ENCODE results near the gene NDUFS8.

The NDUFS8 gene

GRCh38 chr11:68047437-68048290 lies 17.2 kb downstream of the NDUFS8 start:
- Mint-ChIP-seq H3K27ac (no peak overlapping the region), H3K9me3 (no peaks in the 10 kb centered on the region), H3K36me3 (ENCODE audit: low read depth) (no peaks in the 10 kb centered on the region), H3K4me3 (no peak overlapping the region), H3K27me3 (ENCODE audit: low read depth, poor library complexity) (no peaks in the 10 kb centered on the region), H3K4me1 (peaks cover 17% of the 10 kb centered on the region)
- no peak for DNase-seq
- TF ChIP-seq CTCF (IDR thresholded peaks at IDR 0.05) = no peak

DNA sequence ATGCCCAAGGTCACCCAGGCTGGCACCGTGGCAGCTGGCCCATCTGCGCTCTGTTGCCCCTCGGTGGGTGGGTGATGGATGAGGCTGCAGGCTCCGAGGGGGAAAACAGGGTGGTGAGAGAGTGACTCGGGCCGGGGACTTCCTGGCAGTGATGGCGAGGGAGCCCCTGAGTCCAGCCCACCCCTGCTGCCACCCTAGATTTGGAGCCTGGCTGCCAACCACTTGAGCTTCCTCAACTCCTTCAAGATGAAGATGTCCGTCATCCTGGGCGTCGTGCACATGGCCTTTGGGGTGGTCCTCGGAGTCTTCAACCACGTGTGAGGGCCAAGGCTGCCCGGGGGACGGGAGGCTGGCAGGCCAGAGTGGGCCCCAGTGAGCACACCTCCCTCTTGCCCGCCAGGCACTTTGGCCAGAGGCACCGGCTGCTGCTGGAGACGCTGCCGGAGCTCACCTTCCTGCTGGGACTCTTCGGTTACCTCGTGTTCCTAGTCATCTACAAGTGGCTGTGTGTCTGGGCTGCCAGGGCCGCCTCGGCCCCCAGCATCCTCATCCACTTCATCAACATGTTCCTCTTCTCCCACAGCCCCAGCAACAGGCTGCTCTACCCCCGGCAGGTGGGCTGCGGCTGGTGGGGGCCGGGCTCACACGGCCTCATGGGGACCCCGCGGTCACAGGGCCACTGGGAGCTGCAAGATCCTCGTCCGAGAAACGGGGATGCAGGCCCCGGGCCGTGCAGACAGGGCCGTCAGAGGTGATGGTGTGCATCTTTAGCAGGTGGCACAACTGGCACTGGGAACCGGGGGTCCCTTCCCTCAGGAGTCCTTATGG lies 18.4 kb downstream of the NDUFS8 start:
- no peak for TF ChIP-seq CTCF (IDR thresholded peaks at IDR 0.05)
- no peak for DNase-seq
- Mint-ChIP-seq H3K27me3 (ENCODE audit: low read depth, poor library complexity) (no peaks in the 10 kb centered on the region), H3K9me3 (no peaks in the 10 kb centered on the region), H3K36me3 (ENCODE audit: low read depth) (no peaks in the 10 kb centered on the region), H3K4me3 (no peak overlapping the region), H3K27ac (no peak overlapping the region), H3K4me1 (peaks cover 30% of the 10 kb centered on the region)

- Mint-ChIP-seq H3K4me3 (no peak overlapping the region), H3K36me3 (ENCODE audit: low read depth) (no peaks in the 10 kb centered on the region), H3K4me1 (peaks cover 26% of the 10 kb centered on the region), H3K9me3 (no peaks in the 10 kb centered on the region), H3K27me3 (ENCODE audit: low read depth, poor library complexity) (no peaks in the 10 kb centered on the region), H3K27ac (no peak overlapping the region)
- no peak for DNase-seq
- no peak for TF ChIP-seq CTCF (IDR thresholded peaks at IDR 0.05)
These were observed 19.3 kb downstream of the NDUFS8 start for GRCh38 chr11:68049509-68050370.

DNA sequence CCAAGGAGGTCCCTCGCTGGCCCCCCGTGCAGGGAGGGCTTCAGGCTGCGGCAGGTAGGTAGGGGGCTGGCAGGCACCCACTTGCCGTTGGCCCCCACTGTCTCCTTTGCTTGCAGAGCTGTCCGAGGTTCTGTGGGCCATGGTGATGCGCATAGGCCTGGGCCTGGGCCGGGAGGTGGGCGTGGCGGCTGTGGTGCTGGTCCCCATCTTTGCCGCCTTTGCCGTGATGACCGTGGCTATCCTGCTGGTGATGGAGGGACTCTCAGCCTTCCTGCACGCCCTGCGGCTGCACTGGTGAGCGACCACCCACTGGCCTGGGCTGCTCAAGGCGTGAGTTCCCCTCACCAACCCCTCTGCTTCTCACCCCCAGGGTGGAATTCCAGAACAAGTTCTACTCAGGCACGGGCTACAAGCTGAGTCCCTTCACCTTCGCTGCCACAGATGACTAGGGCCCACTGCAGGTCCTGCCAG lies 19.9 kb downstream of the NDUFS8 start:
- no peak for DNase-seq
- Mint-ChIP-seq H3K9me3 (no peaks in the 10 kb centered on the region), H3K36me3 (ENCODE audit: low read depth) (no peaks in the 10 kb centered on the region), H3K4me1 (peaks cover 26% of the 10 kb centered on the region), H3K27ac (no peak overlapping the region), H3K27me3 (ENCODE audit: low read depth, poor library complexity) (no peaks in the 10 kb centered on the region), H3K4me3 (no peak overlapping the region)
- TF ChIP-seq CTCF (IDR thresholded peaks at IDR 0.05) = no peak

DNA sequence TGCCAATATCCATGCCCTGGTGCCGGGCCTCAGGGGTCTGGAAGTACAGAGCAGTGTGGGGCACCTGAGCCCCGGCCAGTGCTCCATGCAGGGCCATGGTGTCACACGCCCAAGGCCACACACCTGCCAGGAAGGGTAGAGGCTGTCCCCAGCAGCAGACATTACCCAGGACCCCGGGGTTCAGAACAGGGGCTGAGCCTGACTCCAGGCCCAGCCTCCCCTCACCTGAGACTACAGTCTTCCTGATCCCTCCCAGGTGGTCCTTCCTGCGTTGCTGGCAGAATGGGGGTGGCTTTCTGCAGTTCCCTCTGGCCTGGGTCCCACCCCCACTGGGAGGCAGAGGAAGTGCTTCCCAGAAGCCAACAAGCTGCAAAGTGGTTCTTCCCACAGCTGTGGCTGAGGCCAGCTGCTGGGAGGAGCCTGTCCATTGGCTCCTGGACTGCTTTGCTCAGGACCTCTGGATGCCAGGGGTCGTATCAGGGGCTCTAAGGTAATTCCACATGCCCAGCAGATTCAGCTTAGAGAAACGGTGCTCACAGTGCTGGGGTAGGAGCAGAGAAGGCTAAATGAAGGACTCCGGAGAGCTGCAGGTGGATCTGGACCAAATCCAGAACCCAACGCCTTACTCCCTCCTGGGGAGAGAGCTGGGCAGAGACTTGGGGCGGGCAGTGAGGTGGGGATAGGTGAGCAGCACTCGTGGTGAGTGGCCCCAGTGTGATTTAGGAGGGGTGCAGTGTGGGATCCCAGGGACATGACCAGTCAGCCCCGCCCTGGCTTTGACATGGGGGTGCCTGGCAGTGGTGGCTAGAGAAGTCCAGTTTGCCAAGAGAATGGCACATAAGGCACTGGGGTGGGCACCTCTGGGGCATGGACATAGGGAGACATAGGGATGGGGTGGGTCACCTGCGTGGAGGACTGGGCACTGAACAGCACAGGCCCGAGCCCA lies 21.0 kb downstream of the NDUFS8 start:
- H3K9me3 Mint-ChIP-seq = no peaks in the 10 kb centered on the region
- no peaks in the 10 kb centered on the region for H3K27me3 Mint-ChIP-seq (ENCODE audit: low read depth, poor library complexity)
- H3K36me3 Mint-ChIP-seq (ENCODE audit: low read depth) = peaks cover 5% of the 10 kb centered on the region
- H3K27ac Mint-ChIP-seq = peak overlapping the region; percentile 96
- H3K4me3 Mint-ChIP-seq = no peak overlapping the region
- no peak for TF ChIP-seq CTCF (IDR thresholded peaks at IDR 0.05)
- no peak for DNase-seq
- peaks cover 26% of the 10 kb centered on the region for H3K4me1 Mint-ChIP-seq
